Anterior cingulate cortex (tissue), 58 donors: ENCODE measurements around the gene LCA5L.

Source experiments
- DNase-seq, 58 donors: peaks; one replicate each; lab custom pipeline; 2025; lab: John Stamatoyannopoulos, UW

LCA5L gene

DNA sequence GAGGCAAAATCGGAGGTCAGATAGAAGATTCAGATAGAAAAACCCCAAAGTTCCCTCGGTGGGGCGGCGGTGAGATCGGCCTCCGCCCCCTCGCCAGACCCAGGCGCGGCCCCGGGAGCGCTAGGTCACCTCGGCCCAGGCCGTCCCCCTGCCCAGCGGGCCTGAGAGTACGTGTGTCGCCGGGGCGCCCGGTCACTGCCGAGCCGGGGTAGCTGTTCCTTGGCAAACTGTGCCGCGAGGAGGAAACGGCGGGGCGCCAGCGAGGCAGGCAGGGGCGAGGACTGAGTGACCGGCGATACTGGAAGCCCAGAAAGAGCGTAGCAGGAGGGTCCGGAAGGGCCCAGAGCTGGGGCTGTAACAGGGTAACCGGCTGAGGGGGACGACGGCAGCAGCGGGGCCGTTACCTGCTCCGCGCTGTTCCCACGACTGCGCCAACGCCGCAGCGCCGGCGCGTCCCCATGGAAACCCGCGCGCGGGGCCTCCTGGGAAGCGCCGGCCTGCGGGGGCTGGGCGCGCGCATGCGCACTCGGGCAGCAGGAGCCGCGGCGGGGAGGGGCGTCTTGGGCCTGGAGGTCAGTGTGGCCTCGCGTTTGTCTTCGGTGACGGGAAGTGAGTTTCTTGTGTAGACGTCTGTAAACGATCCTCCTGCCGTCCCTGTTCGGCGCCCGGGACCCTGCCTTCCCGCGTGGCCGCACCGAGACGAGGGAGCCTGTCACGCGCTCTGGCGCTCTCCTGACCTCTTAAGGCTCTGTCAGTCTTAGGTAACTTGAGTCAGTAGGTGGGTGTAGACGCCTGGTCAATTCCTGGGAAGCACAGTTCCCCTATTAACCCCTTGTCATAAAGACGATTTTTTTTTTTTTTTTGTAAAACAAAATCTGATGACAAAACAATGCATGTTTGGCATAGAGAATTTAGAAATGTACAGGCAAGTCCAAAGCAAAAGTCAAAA, at the start of gene LCA5L:
TSS of gene LCA5L (minus strand) at position 458 of the 949 bp plus-strand sequence. CDS start 17,285 bp downstream, outside the sequence.
- DNase-seq, result peak; percentile 10 to 91 (median 81)

- no peak for DNase-seq
Measured at GRCh38 chr21:39489380-39489924, 43.9 kb upstream of the LCA5L start.

- no peak for DNase-seq
Measured at GRCh38 chr21:39484711-39485276, 39.2 kb upstream of the LCA5L start.

- DNase-seq, result no peak
Measured at GRCh38 chr21:39483917-39484316, 38.3 kb upstream of the LCA5L start.

DNA sequence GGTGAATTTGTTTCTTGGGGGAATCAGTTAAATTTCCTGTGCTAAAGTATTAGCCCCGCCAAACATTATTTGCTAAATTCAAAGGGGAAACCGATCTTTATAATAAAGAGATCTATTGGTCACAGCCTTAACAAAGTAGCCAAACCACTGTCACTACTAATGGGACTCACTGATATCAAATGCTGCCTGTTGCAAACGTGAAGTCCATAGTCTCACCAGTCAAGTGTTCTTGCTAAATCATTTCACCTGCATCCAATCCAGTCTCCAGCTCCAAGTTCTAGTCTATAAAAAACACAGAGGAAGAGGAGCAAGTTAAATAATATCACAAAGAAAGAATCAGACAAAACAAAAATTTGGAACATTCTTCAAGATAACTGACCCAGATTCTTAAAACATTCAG, 36.3 kb upstream of the LCA5L start:
- DNase-seq, result no peak

DNA sequence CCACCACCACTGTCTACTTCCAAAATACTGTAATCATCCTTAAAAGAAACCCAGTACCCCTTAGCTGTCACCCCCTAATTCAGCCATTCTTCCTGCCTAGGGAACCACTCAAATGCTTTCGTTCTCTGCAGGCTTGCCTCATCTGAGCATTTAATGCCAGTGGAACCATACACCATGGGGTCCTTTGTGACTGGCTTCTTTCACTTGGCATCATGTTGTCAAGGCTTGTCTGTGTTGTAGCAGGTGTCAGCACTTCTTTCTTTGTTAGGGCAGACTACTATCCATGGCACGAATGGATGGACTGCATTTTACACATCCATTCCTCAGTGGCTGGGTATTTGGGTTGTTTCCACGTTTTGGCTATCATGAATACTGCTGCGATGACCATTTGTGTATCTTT, 34.7 kb upstream of the LCA5L start:
- DNase-seq, result no peak

DNA sequence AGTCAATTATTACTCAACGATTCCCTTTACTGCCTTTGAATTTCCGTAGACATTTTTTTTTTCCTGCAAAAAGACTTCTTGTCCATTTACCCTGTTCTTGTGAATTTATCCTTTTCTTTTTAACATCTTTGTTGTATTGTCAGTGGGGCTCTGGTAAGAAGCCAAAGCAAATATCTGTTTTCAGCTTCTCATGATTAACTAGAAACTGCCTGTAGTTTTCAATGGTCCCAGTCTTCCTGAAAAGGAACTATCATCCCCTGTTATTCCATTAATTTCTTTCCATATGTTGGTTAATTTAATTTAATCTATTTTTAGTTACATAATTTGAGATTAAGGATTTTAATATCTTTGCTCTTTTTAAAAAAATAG, 34.2 kb upstream of the LCA5L start:
- DNase-seq, result no peak

DNA sequence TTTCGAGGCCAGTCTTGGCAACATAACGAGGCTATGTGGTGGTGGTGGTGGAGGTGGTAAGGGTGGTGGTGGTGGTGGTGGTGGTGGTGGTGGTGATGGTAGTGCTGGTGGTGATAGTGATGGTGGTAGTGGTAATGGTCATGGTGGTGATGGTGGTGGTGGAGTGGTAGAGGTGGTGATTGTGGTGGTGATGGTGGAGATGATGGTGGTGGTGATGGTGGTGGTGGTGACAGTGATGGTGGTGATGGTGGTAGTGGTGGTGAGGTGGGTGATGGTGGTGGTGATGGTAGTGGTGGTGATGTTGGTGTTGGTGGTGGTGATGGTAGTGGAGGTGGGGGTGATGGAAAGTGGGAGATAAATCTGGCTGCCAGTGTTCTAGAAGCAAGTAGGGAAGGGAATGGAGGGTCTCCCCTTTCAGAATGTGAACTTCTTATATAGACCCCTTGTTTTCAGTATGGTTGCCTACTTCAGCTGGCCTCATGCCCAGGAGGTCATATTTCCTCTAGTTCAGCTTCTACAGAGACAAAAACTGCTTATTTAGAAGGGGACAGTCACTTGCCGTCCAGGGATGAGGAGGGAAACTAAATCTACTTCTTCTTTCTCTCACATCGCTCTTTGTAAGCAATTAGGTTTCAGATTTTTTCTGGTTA, 33.7 kb upstream of the LCA5L start:
- peak in 1 of 58 donors; percentile 3 for DNase-seq

DNA sequence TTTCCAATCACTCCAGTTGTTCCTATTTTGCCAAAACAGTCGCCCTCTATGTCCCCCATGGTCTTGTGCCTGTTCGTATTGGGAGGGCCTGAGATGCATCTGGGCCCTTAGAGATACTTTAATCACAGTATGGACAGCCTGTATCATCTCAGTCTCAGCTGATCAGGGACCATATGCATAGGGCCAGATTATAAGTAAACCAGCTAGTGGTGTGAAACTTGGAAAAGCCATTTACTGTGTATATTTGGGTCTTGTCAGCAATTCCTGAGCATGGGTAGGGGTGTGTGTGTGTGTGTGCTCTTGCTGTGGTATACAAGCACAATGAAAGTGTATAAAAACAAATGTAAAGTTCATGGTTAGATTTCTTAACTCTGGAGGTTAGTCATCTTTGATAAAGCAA, 29.0 kb upstream of the LCA5L start:
- no peak for DNase-seq

- no peak for DNase-seq
Measured at GRCh38 chr21:39472786-39473185, 27.2 kb upstream of the LCA5L start.

DNA sequence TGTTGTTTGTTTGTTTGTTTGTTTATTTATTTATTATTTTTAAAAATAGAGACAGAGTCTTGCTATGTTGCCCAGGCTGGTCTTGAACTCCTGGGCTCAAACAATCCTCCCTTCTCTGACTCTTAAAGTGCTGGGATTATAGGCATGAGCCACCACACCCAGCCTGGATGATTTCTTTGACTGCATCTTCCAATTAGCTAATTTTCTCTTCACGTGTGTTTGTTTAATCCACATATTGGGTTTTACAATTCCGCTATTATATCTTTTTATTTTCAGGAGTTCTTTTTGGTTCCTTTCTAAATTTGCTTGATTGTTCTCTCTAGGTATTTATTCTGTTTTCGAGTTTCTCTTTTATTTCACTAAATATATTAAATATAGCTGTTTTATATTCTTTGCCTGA, 26.0 kb upstream of the LCA5L start:
- DNase-seq, result no peak

GRCh38 chr21:39468559-39468958, 23.0 kb upstream of the LCA5L start:
- no peak for DNase-seq

DNA sequence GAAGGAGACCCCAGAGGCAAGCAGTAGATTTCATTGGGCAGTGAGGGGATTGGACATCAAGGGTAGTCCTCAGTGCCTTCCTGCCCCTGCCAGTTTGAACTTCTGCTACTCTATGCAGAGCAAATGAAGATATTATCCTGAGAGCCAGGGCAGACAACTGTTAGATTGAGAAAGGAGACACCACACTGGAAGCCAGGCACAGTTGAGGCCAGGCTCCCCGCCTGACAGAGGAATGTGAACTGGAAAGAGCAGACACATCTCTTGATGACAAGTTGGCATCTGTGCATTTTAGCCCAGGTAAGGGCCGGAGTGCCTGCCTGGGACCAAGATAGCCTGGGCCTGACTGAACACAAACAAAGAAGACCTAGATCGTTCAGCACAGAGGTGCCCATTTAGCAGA, 22.2 kb upstream of the LCA5L start:
- no peak for DNase-seq

DNA sequence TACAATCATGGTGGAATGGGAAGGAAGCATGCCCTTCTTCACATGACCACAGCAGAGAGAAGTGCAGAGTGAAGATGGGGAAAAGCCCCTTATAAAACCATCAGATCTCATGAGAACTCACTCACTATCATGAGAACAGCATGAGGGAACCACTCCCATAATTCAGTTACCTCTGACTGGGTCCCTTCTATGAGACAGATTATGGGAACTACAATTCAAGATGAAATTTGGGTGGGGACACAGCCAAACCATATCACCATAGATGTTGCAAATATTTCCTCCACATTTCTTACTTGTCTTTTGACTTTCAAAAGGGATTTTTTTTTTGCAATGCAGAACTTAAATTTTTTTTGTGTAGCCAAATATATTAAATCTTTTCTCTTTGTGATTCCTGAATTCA, 21.0 kb upstream of the LCA5L start:
- DNase-seq, result no peak

DNA sequence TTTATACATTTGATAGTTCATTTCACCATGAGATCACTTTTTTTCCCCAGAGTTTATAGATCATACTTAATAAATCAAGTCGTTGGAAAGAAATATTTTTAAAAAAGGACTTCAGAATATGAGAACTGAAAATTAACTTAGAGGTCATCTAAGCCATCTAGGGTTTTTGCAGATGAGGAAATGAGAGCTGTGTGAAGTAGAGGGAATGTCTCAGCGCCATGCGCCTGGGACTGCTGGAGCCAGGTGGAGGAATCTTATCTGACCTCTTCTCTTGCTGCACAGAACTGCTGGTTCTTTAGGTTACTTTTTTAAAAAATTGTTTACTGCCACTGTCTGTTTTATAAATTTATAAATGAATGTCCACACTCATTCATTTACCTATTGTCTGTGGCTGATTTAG, 17.7 kb upstream of the LCA5L start:
- DNase-seq, result no peak

- DNase-seq, result no peak
Measured at GRCh38 chr21:39461419-39461818, 15.8 kb upstream of the LCA5L start.

- DNase-seq, result no peak
Measured at GRCh38 chr21:39456665-39457064, 11.1 kb upstream of the LCA5L start.

DNA sequence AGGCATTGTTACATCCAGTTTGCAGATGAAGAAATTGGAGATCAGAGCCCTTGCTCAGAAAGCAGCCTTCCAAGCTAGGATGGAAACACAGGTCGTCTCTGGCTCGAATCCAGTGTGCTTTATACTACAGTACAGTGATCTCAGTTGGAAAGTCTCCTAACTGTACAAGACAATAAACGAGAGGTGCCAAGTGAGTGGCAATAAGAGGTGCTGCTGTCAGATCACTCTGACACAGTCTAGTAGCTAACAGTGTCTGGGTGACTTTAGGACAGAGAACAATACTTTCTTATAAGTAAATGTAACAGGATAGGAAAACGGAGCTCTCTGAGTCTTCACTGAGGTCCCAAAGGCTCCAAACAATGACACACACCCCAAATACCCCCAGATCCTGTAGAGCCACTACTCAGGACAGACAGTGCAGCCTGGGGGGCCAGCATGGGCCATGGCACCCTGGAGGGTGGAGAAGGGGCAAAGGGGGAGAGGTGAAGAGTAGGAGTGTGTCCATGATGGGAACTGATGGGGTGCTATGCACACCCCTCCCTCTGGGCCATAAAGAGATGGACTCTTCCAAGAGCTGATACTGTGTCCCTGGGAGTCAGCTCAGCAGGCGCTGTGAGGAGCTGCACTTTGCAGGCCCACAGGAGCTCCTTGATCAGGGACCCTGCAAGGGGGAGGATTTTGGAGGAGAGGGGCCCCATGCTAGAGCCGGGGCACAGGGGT, 9.5 kb upstream of the LCA5L start:
- DNase-seq, result peak in 2 of 58 donors; percentile 7 to 12

DNA sequence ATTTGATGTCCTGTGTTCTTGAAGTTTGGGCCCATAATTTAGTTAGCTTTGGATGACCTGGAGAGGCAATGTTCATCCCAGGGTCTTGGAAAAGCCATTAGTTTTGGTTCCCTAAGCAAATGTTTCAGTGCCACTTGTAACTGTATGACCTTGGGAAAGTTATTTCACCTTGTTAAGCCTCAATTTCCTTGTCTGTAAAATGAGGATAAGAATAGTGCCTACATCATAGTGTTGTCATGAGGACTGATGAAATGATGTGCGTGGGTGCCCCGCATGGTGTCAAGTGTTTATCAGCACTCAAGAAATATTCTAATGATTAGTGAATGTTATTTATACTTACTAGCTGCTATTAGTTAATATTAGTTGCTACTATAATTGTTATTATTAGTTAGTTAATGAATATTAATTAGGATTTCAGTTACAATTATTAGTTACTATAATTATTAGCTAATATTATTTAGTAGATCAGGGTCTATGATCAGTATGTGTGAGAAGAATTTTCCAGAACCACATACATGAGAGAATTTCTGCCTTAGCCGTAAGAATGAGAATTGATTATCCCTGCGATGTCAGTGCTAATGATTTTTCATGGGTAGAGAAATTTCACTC, 8.1 kb upstream of the LCA5L start:
- DNase-seq, result no peak

DNA sequence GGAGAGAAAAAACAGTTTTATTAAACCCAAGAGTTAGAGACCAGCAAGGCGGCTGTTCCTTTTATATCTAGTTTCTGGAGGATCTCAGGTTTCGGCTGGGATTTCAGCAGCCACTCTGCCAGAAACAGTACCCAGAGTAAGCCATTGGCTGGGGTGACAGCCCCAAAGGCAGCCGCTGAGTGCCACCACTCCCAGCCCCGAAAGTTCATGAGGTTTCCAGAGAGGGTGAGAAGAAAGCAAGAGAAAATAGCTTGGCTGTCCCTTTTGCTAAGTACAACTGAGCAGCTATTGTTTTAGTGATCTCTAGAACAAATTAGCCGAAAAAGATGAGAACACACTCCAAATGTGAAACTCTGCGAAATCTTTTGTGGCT, 7.4 kb upstream of the LCA5L start:
- DNase-seq, result peak in 27 of 58 donors; percentile 3 to 67 (median 18)
